BJ (cell line): ENCODE data around the gene BID. TPM values are rescaled to one million over a fixed set of nuclear protein-coding genes. Genes with fewer than 3 reads are reported as not detected.

Experiments used
- CTCF ChIA-PET: fragments of 350-600 bp; formaldehyde crosslinking; extraction: SDS; loops from one replicate; lab custom pipeline; 2021; ENCODE audit warnings: antibody characterized with exemption, inconsistent platforms; lab: Yijun Ruan, JAX
- POLR2A ChIA-PET: fragments of 300-600 bp; sonication (Branson Sonifier 250); formaldehyde crosslinking; extraction: SDS; loops from one replicate; lab custom pipeline; 2021; ENCODE audit warnings: antibody characterized with exemption; lab: Charles Lee
- DNase-seq: peaks from one replicate; pipeline ENCODE4 v3.0.0-alpha.2; 2011; ENCODE audit warnings: low read depth
- H3K27me3 ChIP-seq: 2 replicates; pipeline ENCODE4 v1.6.0; 2011; ENCODE audit warnings: low read length; ENCODE audit not compliant: control insufficient read depth, insufficient read depth
- H3K36me3 ChIP-seq: 2 replicates; pipeline ENCODE4 v1.5.1; 2011; ENCODE audit warnings: low read length; ENCODE audit not compliant: control insufficient read depth, insufficient read depth
- H3K4me3 ChIP-seq: 2 replicates; pipeline ENCODE4 v1.5.1; 2011; ENCODE audit warnings: low read depth, mild to moderate bottlenecking, control low read depth, low read length
- polyA plus RNA-seq: library from polyadenylated mRNA; depleted of rRNA; stranded (reverse); fragments of >200 nt; gene quantifications from 2 replicates; pipeline ENCODE4 v1.2.3, GENCODE V29; 2011
- TF ChIP-seq, protein P1 (sequence below): IDR thresholded peaks from 2 replicates; pipeline ENCODE4 v1.5.1; 2011; ENCODE audit warnings: low read depth, mild to moderate bottlenecking, control low read depth, inconsistent platforms, low read length, moderate library complexity; ENCODE audit not compliant: insufficient read depth

BID gene
- polyA plus RNA-seq, 1 experiment = 96.4 TPM

DNA sequence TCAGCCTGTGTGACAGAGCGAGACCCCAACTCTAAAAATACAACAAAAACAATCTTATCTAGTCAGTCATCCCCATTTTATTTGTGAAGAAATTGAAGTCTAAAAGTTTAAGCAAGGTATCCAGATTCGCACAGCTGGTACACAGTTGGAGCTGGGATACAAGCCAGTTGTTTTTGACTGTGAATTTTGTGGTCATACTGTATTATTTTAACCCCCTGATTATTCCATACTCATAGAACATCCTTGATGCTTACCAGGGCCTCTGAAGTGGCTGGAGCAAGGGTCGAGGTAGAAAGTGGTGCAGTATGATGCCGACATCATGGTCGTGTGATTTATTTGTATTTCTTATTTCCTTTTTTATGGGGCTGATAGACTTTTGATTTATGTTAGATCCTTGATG, 50.0 kb downstream of the BID start:
- no peak for DNase-seq
- TF ChIP-seq, protein P1, sequence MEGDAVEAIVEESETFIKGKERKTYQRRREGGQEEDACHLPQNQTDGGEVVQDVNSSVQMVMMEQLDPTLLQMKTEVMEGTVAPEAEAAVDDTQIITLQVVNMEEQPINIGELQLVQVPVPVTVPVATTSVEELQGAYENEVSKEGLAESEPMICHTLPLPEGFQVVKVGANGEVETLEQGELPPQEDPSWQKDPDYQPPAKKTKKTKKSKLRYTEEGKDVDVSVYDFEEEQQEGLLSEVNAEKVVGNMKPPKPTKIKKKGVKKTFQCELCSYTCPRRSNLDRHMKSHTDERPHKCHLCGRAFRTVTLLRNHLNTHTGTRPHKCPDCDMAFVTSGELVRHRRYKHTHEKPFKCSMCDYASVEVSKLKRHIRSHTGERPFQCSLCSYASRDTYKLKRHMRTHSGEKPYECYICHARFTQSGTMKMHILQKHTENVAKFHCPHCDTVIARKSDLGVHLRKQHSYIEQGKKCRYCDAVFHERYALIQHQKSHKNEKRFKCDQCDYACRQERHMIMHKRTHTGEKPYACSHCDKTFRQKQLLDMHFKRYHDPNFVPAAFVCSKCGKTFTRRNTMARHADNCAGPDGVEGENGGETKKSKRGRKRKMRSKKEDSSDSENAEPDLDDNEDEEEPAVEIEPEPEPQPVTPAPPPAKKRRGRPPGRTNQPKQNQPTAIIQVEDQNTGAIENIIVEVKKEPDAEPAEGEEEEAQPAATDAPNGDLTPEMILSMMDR = no peak
- Histone ChIP-seq H3K4me3 (no peak overlapping the region), H3K36me3 (peaks cover 8% of the 10 kb centered on the region), H3K27me3 (no peaks in the 10 kb centered on the region)
- ChIA-PET CTCF (interaction anchor here (0.6 to 0.8 kb wide), 2 partner anchors 12 to 19 kb away, joined by 3 to 4 read pairs; no protein-coding TSS in a partner anchor), POLR2A (no interaction called here)

DNA sequence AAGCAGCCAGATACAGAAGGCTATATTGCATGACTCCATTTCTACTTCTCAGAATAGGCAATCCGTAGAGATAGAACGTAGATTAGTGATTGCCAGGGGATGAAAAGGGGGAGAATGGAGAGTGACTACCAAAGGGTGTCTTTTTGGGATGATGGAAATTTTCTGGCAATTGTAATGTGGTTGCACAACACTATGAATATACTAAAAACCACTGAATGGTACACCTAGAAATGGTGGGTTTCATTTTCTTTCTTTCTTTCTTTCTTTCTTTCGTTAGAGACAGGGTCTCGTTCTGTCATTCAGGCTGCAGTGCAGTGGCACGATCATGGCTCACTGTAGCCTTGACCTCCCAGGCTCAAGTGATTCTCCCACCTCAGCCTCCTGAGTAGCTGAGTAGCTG, 54.4 kb downstream of the BID start:
- ChIA-PET POLR2A (no interaction called here), CTCF (no interaction called here)
- Histone ChIP-seq H3K27me3 (no peaks in the 10 kb centered on the region), H3K4me3 (no peak overlapping the region), H3K36me3 (peaks cover 2% of the 10 kb centered on the region; the same call in 1 of the 2 replicates)
- TF ChIP-seq, protein P1 = no peak
- no peak for DNase-seq

GRCh38 chr22:17717708-17718107, 56.6 kb downstream of the BID start:
- H3K27me3 ChIP-seq = no peaks in the 10 kb centered on the region
- TF ChIP-seq, protein P1 = no peak
- ChIA-PET POLR2A (no interaction called here), CTCF (interaction anchor here (0.6 kb wide), 1 partner anchor 186 kb away, joined by 3 read pairs; no protein-coding TSS in a partner anchor)
- no peak for DNase-seq
- H3K4me3 ChIP-seq = no peak overlapping the region
- no peaks in the 10 kb centered on the region for H3K36me3 ChIP-seq

DNA sequence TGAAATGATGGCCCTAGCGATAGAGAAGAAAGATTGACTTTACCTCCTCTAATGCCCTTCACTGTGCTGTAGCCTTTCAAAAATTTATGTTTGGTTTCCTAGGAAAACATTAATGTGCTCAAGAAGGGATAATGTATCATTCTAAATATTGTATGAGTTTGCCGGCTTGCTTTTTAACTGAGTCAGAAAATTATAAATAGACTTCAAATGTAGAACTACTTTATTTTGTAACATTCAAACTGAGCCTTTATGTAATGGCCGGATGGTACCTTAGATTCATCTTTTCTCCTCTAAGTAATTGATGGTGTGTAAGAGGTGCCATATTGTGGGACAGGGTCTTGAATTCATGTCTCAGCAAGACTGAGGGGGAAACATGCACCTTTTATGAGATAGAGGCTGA, 57.7 kb downstream of the BID start:
- DNase-seq = no peak

GRCh38 chr22:17712441-17712840, 61.8 kb downstream of the BID start:
- TF ChIP-seq, protein P1 = no peak
- Histone ChIP-seq H3K36me3 (no peaks in the 10 kb centered on the region), H3K4me3 (no peak overlapping the region), H3K27me3 (no peaks in the 10 kb centered on the region)
- DNase-seq = no peak
- CTCF ChIA-PET = interaction anchor here (0.6 kb wide), 1 partner anchor 154 kb away, joined by 3 read pairs; no protein-coding TSS in a partner anchor
- POLR2A ChIA-PET = no interaction called here

More for the DNA sequence above, 57.7 kb downstream of the BID start:
- POLR2A ChIA-PET = no interaction called here
- TF ChIP-seq, protein P1 = no peak
- Histone ChIP-seq H3K4me3 (no peak overlapping the region), H3K27me3 (no peaks in the 10 kb centered on the region), H3K36me3 (no peaks in the 10 kb centered on the region)
- CTCF ChIA-PET = no interaction called here
